Neural progenitor cell (in vitro differentiated cells): ENCODE data around the gene SRPK1.

Experiments used
- EZH2 ChIP-seq: fragments of 200-600 bp; sonication (generic); IDR thresholded peaks from 2 replicates; pipeline ENCODE4 v1.6.1; 2017; ENCODE audit warnings: antibody characterized with exemption, mild to moderate bottlenecking, moderate library complexity
- EZH2phosphoT487 ChIP-seq: fragments of 200-600 bp; sonication (generic); IDR thresholded peaks from 2 replicates; pipeline ENCODE4 v1.6.1; 2017; ENCODE audit warnings: antibody characterized with exemption
- TF ChIP-seq, protein P1 (sequence below): fragments of 200-600 bp; sonication (generic); IDR thresholded peaks from 2 replicates; pipeline ENCODE4 v1.5.1; 2017; ENCODE audit warnings: antibody characterized with exemption, mild to moderate bottlenecking

DNA sequence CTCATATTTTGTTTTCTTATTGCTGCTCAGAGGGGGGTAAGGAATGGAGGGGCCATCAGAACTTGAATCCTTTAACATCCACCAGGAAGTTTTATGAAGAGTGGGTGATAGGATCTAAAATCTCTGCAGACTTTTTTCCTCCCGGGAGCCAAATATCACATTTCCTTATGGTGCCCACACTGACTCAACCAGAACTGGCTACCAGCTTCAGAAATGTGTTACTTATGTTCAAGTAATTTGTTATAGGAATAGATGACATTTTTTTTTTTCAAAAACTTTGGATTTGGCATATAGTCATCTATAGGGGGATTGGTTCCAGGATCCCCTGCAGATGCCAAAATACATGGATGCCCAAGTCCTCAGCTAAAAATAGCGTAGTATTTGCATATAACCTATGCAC lies 97.3 kb downstream of the SRPK1 start:
- TF ChIP-seq, protein P1, sequence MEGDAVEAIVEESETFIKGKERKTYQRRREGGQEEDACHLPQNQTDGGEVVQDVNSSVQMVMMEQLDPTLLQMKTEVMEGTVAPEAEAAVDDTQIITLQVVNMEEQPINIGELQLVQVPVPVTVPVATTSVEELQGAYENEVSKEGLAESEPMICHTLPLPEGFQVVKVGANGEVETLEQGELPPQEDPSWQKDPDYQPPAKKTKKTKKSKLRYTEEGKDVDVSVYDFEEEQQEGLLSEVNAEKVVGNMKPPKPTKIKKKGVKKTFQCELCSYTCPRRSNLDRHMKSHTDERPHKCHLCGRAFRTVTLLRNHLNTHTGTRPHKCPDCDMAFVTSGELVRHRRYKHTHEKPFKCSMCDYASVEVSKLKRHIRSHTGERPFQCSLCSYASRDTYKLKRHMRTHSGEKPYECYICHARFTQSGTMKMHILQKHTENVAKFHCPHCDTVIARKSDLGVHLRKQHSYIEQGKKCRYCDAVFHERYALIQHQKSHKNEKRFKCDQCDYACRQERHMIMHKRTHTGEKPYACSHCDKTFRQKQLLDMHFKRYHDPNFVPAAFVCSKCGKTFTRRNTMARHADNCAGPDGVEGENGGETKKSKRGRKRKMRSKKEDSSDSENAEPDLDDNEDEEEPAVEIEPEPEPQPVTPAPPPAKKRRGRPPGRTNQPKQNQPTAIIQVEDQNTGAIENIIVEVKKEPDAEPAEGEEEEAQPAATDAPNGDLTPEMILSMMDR, result no peak
- TF ChIP-seq EZH2 (no peak), EZH2phosphoT487 (no peak)
